CD4-positive, alpha-beta T cell (primary cell): ENCODE measurements around the gene ARPP21. TPM values are rescaled to one million over a fixed set of nuclear protein-coding genes. Genes with fewer than 3 reads are reported as not detected.

Source experiments
- ATAC-seq: fragments of 200-7000 bp; cut with Tn5 transposase; one replicate; pipeline ENCODE4 v1.10.0; 2022; ENCODE audit warnings: mild to moderate bottlenecking; ENCODE audit not compliant: poor library complexity
- CTCF ChIA-PET: fragments of 350-600 bp; sonication (Branson Sonifier 250); formaldehyde crosslinking; loops from one replicate; lab custom pipeline; 2021; ENCODE audit warnings: antibody characterized with exemption, inconsistent platforms; lab: Charles Lee
- POLR2A ChIA-PET: fragments of 350-600 bp; sonication (Branson Sonifier 250); formaldehyde crosslinking; loops from one replicate; lab custom pipeline; 2021; ENCODE audit warnings: antibody characterized with exemption, inconsistent platforms; lab: Charles Lee
- DNase-seq, 14 experiments: peaks; one replicate each; pipeline ENCODE4 v3.0.0-alpha.2; 2013 to 2020; ENCODE audit warnings: mixed read lengths in 2 of 14
- H3K27ac ChIP-seq, 2 donors: one replicate each; pipeline versions ENCODE4 v1.5.1 to v1.7.0; 2013; ENCODE audit warnings: low read length in 2 of 2, low read depth in 1 of 2, mild to moderate bottlenecking in 1 of 2
- H3K27me3 ChIP-seq, 2 experiments: 1 replicate in 1 of 2; 2 replicates in 1 of 2; pipeline versions ENCODE4 v1.6.1 to v1.7.0; 2013; ENCODE audit warnings: low read length in 2 of 2, control low read depth in 1 of 2, mild to moderate bottlenecking in 1 of 2, moderate library complexity in 1 of 2; ENCODE audit not compliant: insufficient read depth in 2 of 2, control insufficient read depth in 1 of 2
- H3K36me3 ChIP-seq: one replicate; pipeline ENCODE4 v1.6.1; 2013; ENCODE audit warnings: low read length, control low read depth; ENCODE audit not compliant: insufficient read depth
- H3K4me1 ChIP-seq: one replicate; pipeline ENCODE4 v1.6.1; 2013; ENCODE audit warnings: low read length, control low read depth; ENCODE audit not compliant: insufficient read depth
- H3K4me3 ChIP-seq: one replicate; pipeline ENCODE4 v1.5.1; 2013; ENCODE audit warnings: mild to moderate bottlenecking, low read length, moderate library complexity
- H3K9me3 ChIP-seq, 2 experiments: 1 replicate in 1 of 2; 2 replicates in 1 of 2; pipeline versions ENCODE4 v1.6.1 to v1.7.0; 2013; ENCODE audit warnings: low read length in 2 of 2, mild to moderate bottlenecking in 2 of 2, control low read depth in 1 of 2, moderate library complexity in 1 of 2; ENCODE audit not compliant: control insufficient read depth in 1 of 2, insufficient read depth in 1 of 2
- H3K27ac Mint-ChIP-seq: one replicate; pipeline ENCODE4 v1.8.0; 2020; ENCODE audit warnings: mixed read lengths
- H3K27me3 Mint-ChIP-seq: one replicate; pipeline ENCODE4 v1.8.0; 2021; ENCODE audit warnings: mixed read lengths
- H3K36me3 Mint-ChIP-seq: one replicate; pipeline ENCODE4 v1.8.0; 2021; ENCODE audit warnings: low read depth, mixed read lengths
- H3K4me1 Mint-ChIP-seq: one replicate; pipeline ENCODE4 v1.8.0; 2021; ENCODE audit warnings: low read depth, mixed read lengths
- H3K4me3 Mint-ChIP-seq: one replicate; pipeline ENCODE4 v1.8.0; 2020; ENCODE audit warnings: mild to moderate bottlenecking, mixed read lengths
- H3K9me3 Mint-ChIP-seq: one replicate; pipeline ENCODE4 v1.8.0; 2020; ENCODE audit warnings: mixed read lengths
- CTCF ChIP-seq: fragments of 200-600 bp; IDR thresholded peaks from one replicate; pipeline ENCODE4 v1.8.0; 2022; ENCODE audit warnings: antibody characterized with exemption, mild to moderate bottlenecking
- intact Hi-C, 2 experiments: fragments of 100-400 bp; cut with DNase I in 1 of 2; cut with micrococcal nuclease in 1 of 2; formaldehyde crosslinking; loops; one replicate each; pipeline versions ENCODE4 v1.15.1 to v1.9.0; 2023 to 2025; cut with DNase I, micrococcal nuclease
- total RNA-seq, 174 experiments: library from RNA in 2 of 174; stranded (reverse) in 2 of 174; gene quantifications; one replicate each; pipeline ENCODE4 v1.2.3 and lab custom pipeline; 2021 to 2026

The ARPP21 gene
- total RNA-seq, 2 experiments from 2014 or later: not detected

- no peak overlapping the region for H3K4me3 ChIP-seq
- H3K4me3 Mint-ChIP-seq: no peak overlapping the region
- H3K27ac ChIP-seq: no peak overlapping the region
- no peak for TF ChIP-seq CTCF
- no peaks in the 10 kb centered on the region for H3K4me1 Mint-ChIP-seq
- H3K9me3 Mint-ChIP-seq: no peaks in the 10 kb centered on the region
- peaks cover 0 to 4% of the 10 kb centered on the region in 2 experiments for H3K9me3 ChIP-seq
- H3K36me3 Mint-ChIP-seq: no peaks in the 10 kb centered on the region
- H3K27ac Mint-ChIP-seq: no peak overlapping the region
- ChIA-PET POLR2A (no interaction called here), CTCF (no interaction called here)
- no peaks in the 10 kb centered on the region for H3K27me3 Mint-ChIP-seq
- peak in 2 of 14 experiments; percentile 16 to 19 for DNase-seq
- no peak for ATAC-seq
- H3K36me3 ChIP-seq: no peaks in the 10 kb centered on the region
- no peaks in the 10 kb centered on the region for H3K4me1 ChIP-seq
- intact Hi-C loops: no loop called here
- no peaks in the 10 kb centered on the region for H3K27me3 ChIP-seq
These were observed 25.2 kb downstream of the ARPP21 start for GRCh38 chr3:35664460-35664919.

DNA sequence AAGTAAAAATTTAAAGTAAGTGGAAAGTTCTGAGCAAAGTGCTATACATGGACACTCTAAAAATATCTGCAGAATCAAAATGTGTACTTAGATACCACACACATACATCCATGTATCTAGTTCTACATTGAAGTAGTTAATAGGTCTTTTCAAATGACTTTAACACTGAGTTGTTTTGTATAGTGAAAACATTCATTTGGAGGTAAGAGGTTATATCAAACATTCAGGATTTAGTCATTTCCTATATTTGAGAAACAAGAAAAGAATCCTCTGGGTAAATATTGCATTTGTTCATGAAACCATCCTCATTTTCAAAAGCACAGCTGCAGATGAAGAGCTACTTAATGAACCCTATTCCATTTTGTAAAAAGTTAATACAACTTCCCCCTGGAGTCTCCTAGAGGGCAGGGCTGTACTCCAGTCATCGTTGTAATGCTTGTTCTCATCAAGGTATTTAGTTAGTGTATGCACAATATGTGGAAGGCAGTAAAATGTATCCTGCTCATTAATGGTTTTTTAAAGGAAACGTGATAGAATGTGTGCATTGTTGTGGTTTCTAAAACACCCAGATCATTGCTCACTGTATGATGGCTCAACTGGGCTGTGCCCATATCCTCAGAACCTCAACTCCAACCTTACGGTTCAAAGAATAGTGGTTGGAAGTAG lies 26.2 kb downstream of the ARPP21 start:
- Histone ChIP-seq H3K4me3 (no peak overlapping the region), H3K4me1 (no peaks in the 10 kb centered on the region), H3K9me3 (peaks cover 0 to 6% of the 10 kb centered on the region in 2 experiments), H3K36me3 (no peaks in the 10 kb centered on the region), H3K27ac (no peak overlapping the region), H3K27me3 (no peaks in the 10 kb centered on the region)
- ATAC-seq (no peak), DNase-seq (no peak)
- Mint-ChIP-seq H3K4me1 (no peaks in the 10 kb centered on the region), H3K9me3 (no peaks in the 10 kb centered on the region), H3K36me3 (no peaks in the 10 kb centered on the region), H3K27me3 (no peaks in the 10 kb centered on the region), H3K27ac (no peak overlapping the region), H3K4me3 (no peak overlapping the region)
- CTCF ChIA-PET: no interaction called here
- intact Hi-C loops: no loop called here
- POLR2A ChIA-PET: no interaction called here
- no peak for TF ChIP-seq CTCF

GRCh38 chr3:35666888-35667287 lies 27.6 kb downstream of the ARPP21 start:
- POLR2A ChIA-PET: no interaction called here
- ATAC-seq: no peak

More at GRCh38 chr3:35666888-35667287, 27.6 kb downstream of the ARPP21 start:
- DNase-seq: no peak
- Mint-ChIP-seq H3K4me3 (no peak overlapping the region), H3K9me3 (no peaks in the 10 kb centered on the region), H3K27ac (no peak overlapping the region), H3K27me3 (no peaks in the 10 kb centered on the region), H3K36me3 (no peaks in the 10 kb centered on the region), H3K4me1 (no peaks in the 10 kb centered on the region)
- no peaks in the 10 kb centered on the region for H3K4me1 ChIP-seq
- intact Hi-C loops: no loop called here
- CTCF ChIA-PET: no interaction called here
- H3K4me3 ChIP-seq: no peak overlapping the region
- H3K27ac ChIP-seq: no peak overlapping the region
- H3K9me3 ChIP-seq: peaks cover 0 to 7% of the 10 kb centered on the region in 2 experiments
- no peaks in the 10 kb centered on the region for H3K27me3 ChIP-seq
- TF ChIP-seq CTCF: no peak
- H3K36me3 ChIP-seq: no peaks in the 10 kb centered on the region
